HG02938 (cell line): ENCODE data around the gene MAP3K8.

ENCODE experiments used
- ATAC-seq: cut with Tn5 transposase; IDR thresholded peaks from one replicate; pipeline ENCODE4 v1.9.1; 2021; ENCODE audit warnings: mild to moderate bottlenecking, moderate library complexity; ENCODE audit not compliant: unreplicated experiment

Gene MAP3K8

DNA sequence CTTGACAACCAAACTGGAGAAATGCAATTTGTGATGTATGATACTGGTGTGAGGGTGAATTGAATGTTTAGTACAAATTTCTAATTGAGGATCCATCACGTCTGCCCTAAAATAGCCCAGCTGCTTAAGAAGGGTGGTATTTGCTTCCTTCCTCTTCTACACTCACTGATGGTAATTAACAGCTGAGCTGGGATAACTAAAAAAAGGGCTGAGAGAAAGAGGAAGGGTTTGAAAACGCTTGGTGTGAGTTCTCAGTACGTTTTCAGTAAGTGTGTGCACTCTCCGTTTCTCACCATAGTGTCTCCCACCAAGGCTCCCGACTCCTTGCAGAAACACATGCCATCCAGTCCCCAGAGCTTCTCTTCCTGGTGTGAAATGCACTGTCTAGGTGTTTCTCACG is 54.3 kb downstream of the MAP3K8 start:
- no peak for ATAC-seq

DNA sequence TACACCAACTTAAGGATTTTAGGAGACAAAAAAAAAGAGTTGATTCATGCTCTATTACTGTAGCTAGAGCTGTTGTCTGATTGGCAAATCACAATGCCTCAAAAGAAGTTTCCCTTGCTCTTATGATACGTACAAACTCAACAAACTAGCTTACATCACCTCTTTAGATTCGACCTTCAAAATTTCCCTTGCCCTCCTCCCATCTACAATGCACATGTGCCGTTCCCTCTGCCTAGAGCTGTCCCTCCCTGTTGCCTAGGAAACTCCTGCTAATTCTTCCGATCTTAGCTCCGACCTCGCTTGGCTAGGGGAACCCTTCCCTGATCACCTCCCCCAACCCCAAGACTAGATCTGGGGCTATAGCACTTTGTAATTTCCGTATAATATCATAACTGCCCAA is 55.4 kb downstream of the MAP3K8 start:
- no peak for ATAC-seq

DNA sequence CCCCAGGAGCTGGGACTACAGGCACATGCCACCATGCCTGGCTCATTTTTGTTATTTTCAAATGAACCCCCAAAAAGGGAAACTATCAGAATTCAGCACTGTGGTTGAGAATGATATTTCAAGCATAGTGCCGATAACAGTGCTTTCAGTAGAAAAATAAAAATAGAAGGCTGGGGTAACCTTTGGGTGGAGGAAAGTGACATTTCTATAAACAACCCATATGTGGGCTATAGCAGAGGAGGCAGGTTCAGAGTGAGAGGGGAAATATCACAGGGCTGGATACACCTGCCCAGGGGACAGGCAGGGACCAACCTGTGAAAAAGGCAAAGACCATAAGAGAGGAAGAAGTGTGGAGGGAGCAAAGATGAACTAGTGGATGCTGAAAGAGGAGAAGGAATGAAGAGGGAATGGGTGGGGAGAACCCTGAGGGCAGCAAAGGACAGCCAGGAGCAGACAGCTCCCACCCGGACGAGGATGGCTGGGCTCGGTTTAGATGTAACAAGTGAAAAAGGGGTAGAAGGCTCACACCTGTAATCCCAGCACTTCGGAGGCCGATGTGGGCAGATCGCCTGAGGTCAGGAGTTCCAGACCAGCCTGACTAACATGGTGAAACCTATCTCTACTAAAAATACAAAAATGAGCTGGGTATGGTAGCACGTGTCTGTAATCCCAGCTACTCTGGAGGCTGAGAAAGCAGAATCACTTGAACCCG is 56.5 kb downstream of the MAP3K8 start:
- no peak for ATAC-seq

DNA sequence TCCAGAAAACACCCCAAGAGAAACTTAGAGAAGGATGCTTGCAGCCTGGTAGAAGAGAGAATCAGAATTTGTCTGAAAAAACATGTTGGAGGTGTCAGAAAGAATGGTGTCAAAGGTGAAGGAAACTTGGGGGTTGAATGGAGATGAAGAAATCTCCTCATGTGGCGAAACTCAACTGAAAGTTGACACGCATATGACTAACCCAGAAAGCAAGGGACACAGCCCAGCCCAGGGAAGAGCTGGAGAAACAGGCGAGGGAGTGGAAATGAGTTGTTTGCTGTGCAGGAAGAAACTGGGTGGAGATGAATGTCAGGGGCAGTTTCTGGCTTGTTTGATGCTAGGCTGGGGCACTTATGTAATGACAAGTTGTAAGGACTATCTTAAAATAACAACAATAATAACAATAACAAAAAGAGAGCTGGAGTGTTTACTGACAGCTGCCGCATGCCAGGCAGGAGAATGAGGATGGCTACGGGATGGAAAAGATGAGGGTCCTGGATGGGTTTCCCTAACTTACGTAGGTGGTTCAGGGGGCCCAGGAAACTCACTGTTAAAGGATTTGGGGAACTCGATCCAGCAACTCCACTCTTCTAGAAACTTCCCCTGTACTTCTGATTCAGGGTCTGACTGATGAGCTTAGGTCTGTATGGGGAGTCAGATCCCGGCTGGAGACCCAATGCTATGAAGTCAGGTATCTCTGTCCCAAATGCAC is 57.4 kb downstream of the MAP3K8 start:
- no peak for ATAC-seq

DNA sequence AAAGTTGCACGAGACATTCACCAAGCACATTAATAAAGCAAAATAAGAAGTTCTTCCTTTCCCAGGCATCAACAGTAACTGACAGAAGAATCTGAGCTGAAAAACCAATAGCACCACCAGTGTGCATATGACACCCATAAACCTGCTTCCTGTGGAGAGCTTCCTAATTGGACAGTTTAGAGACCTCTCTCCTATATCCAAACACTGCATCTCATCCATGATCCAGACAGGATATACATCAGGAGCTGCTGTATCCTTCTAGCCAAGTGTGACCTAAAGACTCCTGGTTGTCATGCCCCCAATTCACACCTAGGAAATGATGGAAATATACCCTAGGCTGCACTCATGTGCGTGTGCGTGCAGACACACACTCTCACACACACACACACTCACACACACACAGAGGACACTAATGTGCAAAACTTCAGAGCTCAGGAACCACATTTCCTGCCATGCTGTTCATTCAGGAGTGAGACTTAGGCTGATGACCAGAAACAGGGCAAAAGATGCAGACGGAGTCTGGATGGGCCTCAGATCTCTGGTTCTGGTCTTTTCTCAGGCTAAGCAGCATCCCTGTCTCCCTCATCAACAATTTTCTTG is 58.0 kb downstream of the MAP3K8 start:
- no peak for ATAC-seq

DNA sequence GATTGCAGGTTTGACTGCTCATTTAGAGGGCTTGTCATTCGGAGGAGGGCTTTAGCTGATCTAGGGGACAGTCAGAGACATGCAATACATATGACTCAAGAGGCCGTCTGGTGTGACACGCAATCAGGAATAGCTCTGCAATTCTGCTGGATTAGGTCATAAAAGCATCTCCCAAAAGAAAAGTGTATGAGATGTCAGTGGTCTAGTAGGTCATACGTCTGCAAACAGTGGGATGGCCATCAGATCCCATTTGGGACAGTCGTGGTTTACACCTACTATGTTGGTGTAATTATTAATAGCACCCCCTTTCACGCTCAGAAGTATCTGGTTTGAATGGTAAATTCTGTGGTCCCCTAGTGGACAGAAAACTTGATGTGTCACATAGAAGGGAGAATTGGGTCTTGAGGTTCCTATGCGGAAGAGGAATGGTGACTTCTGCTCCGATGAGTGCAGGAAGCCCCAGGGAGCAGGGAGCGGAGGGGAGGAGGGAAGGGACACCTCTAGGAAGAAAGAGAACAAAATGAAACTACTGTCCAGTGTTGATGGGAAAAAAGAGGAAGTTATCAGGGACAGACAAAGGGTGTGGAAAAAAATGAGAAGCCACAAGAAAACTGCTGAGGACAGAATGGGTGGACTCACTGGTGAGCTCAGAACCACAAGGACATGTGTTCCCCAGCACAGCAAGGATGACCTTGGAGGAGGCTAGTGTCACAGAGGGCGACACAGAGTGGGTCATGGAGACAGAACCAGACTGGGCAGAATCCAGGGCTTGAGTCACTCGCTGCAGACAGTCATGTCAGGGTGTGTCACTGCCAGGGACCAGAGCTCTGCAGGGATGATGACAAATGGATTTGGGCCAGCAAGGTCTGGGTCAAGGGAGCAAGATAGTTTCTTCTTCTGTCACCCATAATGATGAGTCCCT is 59.9 kb downstream of the MAP3K8 start:
- peak; percentile 48 for ATAC-seq

DNA sequence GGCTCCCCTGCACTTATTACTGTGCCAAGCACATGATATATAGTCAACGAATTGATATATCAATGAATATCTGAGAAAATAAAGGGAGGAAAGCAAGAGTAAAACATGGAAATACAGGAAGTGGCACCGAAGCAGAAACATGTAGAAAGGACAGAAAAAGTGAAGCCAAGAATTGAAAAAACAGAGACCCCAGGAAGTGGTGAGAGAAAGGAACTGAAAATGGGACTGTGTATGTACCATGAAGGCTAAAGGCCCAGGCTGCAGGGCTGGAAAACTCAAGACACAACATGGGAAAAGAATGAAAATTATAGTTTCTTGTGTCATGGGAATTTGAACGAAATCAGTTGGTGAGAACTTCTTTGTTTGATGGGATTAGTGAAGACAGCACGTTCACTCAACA is 60.6 kb downstream of the MAP3K8 start:
- no peak for ATAC-seq

DNA sequence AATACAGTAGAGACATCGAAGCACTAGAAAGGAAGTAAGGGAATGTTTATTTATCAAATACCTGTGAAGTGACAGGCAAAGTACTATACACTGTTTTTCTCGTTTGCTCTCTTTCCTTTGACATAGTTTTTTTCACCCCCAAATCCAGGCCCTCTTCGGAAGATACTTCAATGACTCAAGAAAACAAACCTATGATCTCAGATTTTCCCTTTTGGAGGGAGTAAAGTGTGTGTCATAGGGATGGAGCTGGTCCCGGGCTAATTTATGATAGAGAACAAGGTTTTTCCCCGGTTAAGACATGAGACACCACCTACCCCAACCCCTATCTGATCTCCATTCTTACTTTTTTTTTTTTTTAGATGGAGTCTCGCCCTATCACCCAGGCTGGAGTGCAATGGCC is 61.7 kb downstream of the MAP3K8 start:
- no peak for ATAC-seq

DNA sequence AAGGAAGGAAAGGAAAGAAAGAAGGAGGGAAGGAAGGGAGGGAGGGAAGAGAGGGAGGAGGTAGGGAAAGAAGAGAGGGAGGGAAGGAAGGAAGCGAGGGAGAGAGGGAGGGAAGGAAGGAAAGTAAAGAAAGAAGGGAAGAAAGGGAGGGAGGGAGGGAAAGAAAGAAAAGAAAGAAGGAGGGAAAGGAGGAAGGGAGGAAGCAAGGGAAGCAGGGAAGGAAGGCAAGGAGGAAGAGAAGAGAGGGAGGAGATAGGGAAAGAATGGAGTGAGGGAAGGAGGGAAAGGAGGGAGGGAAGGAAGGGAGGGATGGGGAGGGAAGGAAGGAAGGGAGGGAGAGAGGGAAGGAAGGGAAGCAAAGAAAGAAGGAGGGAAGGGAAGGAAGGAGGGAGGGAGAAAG is 65.8 kb downstream of the MAP3K8 start:
- ATAC-seq = no peak

DNA sequence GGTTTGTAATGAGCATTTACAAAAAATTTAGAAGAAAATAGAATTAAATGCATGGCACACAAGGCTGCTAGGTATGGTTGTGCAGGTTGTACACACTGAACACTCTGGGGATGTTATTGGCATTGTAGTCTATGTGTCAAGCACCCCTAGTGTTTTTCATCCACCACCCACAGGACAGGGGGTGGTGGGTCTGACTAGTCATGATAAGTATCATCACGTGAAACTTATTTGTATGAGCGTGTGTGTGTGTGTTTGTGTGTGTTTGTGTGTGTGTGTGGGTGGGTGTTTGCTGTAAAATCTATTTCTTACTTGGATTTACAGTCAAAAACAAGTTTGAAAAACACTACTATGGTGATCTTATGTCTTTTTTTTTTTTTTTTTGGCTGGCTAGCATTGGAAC is 66.5 kb downstream of the MAP3K8 start:
- no peak for ATAC-seq

DNA sequence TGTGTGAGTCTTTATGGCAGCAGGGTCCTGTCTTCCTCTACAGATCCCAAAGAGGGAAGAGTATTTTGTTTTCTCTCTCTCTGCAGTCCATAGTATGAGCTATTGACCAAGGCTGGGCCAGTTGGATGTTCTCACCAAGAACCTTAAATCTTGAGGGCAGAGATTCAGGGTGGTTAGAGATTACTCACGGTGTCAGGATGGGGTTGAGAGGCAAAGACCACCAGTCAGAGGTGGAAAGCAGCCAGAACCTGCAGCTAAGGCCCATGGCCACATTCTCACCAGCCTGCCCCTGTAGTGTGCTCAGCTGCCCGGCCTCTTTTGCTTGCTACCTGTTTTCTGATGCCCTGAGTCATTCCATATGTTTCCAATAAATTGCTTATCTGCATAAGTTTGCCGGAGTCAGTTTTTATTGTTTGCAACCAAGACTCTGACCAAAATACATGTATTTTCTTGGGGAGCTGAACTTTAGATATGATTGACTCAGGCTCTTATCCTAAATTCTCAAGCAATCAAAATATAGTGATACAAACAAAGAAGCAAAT is 67.0 kb downstream of the MAP3K8 start:
- ATAC-seq = no peak

DNA sequence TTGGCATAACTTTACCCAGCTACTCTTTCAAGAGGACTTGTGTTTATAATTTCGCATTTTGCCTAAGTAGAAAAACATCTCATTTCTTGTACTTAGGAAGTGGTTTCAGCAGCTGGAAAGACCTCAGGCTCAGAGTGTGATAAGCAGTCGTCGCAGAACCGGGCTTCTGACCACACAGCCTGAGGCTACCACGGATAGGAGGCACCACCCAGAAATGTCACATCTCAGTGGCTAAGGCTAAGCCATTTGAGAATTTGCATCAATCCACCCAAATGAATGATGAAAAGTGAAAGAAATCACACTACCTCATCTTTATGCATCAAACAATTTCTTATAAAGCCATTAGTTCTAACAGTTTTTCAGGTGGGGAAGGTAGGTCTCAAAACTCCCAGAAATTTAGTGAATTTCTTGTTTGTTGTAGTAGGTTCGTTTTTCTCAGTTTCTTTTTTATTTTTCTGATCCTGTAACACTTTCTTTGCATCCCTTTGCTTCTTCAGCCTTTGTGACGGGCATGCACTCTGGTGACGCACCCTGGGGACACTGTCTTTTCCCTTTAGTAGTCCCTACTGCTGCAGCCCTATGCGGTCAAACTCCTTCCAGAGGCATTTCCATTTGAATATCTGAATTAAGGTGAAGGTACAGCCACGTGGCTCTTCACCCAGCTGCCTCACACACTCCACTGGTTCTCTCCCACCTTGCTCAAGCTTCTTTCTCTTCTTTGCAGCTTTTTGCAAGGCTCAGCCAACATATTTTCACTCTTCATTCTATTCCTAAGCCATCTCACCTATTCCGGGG is 68.5 kb downstream of the MAP3K8 start:
- ATAC-seq = peak; percentile 75

DNA sequence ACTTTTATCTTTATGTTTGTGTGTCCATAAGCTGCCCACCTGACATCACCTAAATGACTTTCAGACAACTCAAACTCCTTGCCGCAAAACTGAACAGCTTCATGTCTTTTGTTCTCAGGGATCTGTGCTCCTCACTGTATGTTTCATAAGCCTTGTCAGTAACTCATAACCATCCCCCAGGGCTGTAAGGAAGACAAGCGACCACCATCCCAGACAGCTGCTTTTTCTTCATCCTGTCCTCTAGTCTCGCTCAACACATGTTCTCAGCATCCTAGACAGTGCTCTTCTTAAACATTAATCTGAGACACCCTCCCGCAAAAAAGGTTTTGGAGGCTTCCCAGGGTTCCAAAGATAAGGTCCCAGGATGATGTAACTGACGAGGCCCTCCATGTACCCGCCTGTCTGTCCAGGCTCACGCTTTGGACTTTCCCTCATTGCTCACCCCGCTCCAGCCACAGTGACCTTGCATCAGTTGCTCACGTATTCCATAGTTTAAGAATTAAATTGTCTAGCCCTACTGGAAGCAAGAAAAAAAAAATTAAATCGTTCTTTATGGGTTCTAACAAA is 69.8 kb downstream of the MAP3K8 start:
- ATAC-seq = no peak

DNA sequence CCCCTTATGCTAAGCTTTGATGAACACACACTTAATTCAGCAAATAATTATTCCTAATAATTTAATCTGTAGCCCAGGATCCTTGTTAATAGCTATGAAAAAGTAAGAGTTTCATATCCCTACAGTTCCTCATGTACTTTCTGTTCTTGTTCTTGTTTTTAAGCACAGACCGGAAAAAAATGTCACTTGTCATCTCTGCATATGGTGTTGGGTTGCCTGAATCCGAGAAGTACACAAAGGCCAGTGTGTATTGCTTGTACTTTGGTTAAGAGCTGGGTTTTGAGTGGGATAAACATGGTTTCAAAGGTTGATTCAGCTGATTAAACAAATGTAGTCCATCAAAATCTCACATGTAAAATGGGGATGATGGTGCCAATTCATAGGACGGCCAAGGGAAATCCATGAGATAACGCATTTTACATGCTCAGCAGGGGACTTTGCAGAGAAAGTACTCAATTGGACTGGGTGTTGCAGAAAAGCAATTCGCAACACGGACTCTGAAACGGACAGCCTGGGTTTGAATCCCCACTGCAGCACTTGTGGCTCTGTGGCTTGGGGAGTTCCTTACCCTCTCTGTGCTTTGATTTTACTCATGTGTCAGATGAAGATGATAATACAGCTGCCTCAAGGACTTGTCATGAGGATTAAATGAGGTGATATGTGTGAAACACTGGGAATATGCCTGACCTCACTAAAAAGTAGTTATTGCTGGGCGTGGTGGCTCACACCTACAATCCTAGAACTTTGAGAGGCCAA is 71.7 kb downstream of the MAP3K8 start:
- ATAC-seq = no peak

DNA sequence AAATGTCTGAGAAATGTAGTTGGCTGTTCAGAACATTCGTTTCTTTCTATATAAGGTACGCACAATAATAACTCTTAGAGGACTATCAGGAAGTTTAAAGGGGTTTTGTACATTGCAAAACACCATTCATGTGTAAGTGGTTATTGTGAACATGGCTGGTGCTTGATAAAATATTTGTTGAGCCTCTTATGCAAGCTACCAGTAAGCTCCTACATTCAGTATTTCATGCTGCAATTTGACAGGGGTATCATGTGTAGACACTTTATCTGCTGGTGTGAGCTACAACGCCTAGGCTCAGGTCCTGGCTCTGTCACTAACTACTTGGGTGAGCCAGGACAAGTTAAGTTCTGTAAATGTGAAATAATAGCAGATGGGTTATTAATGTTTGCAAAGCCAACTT is 75.5 kb downstream of the MAP3K8 start:
- ATAC-seq = no peak

DNA sequence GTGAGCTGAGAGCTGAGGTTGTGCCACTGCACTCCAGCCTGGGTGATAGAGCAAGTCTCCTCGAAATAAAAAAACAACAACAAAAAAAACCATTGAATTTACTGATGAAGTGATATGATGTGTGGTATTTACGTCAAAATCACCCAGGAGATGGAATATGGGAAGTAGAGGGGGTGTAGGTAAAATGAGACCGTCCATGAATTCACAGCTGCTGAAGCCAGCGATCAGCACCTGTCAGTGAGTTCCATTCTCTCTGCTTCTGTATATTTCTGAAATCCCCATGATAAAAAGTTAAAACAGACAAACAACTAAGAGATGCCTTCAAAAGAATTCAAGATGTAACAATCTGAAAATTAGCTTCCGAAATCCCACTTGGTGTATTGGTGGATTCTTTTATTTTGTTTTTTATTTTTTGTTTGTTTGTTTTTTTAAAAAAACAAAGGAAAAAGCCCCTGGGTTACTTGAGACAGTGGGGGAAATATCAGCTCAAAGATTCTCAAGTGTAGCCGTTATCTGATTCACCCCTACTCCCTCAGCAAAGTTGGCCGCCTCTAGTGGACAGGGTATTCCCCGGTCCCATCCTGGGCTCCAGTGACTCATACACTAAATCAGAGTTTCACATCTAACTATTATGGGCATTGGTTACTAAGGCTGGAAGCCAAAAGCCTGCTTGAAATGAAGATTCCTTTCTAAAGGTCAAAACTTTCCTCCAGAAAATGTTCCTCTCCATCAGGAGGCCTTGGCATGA is 76.4 kb downstream of the MAP3K8 start:
- ATAC-seq = peak; percentile 93

DNA sequence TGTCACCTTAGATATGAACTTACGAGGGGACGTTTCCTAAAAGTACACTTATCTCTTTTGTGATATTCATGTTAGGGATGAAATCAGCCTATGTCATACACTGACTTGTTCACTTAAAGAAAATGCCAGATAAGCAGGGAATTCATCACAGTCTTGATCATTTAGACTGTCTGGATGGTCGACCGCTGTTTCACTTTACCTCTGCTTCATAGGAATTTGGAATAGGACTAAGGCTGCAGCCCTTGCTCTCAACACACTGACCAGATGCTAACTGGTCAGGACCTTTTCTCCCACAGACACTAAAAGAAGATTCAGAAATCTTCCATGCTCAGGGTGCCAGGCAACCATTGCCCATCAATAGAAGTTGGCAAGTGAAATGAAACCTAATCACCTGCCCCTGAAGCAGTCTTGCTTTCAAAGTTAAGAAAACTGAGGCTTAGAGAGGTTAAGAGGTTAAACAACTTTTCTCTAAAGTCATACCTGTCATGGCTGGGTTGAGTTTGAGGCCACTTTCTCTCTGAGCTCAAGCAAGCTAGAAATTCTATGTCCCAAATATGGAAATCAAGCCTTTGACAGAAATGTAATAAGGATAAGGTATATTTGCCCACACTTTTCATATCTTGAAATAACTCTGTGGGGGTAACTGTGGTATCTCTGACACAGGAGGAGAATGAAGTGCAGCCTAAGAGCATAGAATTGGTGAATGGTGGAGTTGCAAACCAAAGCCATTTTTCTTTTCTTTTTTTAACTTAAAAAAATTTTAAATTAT is 77.1 kb downstream of the MAP3K8 start:
- ATAC-seq = peak; percentile 53
